ENCODE data around the gene PINLYP.
"Not testable (repeated sequence)": the region's sequence is repeated elsewhere in the genome, so short reads cannot be mapped to it uniquely, and the experiment has no call there.

Gene PINLYP

DNA sequence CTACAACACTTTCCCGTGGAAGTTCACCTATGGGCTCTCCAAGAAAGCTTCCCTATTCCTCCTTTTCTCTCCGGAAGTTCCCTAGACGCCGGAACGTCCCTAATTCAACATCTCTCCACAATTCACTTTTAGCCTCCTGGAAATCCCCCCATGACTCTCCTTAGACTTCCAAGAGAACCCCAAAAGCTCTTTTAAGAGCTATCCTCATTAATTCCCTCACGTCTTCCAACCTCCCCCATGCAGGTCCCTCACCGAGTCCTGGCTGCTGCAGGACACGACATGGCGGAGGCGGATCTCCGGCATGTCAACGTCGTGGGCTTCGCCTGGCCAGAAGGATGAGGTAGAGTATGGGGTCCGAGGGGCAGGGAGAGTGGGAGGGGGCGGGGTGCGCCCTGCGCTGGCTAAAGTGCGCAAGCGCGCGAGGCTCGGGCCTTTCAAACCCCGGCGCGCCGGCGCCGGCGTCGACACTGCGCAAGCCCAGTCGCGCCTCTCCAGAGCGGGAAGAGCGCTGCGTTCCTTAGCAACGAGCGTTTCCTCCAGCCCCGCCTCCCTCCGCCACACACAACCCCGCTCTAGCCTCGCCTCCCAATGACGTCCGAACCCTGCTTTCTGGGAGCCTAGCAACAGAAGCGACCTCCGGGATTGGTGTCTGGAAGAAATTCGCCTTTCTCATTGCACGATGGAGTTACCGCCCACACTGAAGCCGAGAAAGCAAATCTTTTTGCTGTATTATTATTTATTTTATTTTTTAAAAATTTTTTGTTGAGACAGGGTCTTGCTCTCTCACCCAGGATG, at the start of gene PINLYP, which contains the start of gene XRCC1:
Gene PINLYP, plus strand, starts transcription at position 646 of the 795 bp plus-strand sequence. CDS start 1,391 bp downstream, outside the sequence.
Gene XRCC1, minus strand, starts transcription at position 372 of the 795 bp plus-strand sequence. Its CDS starts 69 bp downstream, at position 303.
- DNase-seq = peak; percentile 99

DNA sequence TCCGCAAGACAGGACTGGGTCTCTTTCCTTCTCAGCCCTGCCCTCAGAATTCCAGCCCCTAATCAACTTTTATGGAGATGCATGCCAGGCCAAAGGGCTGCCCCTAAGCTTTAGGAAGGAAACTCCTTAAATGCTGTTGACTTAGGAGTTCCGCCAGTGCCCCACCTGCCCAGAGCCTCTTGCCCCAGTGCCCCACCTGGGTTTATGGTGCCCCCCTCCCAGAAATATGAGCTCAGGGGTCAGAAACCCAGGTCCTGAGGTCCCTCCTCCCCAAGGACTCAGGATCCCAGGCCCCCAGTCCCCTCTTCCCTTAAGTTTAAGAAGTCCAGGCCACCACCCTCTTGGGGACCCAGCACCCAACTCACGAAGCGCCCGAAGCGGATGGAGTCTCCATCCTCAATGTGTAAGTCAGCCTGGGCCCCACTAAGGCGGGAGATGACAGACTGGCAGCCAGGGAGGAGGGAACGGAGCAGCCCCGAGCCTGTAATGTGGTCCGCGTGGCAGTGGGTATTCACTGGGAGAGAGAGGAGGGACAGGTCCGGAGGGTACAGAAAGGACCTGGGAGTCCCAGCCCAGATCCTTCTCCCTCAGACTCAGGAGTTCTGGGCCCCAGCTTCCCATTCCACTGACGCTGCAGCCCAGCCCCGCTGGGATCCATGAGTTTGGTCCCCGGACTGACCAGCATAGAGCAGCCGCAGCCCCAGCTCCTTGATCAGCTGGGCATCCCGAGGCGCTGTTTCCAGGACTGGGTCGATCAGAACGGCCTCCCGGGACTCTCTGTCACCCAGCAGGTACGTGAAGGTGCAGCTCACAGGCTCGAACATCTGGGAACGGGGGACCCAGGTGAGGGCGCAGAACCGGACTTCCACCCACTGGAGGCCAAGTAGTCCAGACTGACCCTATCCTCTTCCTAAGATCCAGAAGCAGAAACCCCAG, 49.5 kb upstream of the PINLYP start:
- peak; percentile 7 for DNase-seq

DNA sequence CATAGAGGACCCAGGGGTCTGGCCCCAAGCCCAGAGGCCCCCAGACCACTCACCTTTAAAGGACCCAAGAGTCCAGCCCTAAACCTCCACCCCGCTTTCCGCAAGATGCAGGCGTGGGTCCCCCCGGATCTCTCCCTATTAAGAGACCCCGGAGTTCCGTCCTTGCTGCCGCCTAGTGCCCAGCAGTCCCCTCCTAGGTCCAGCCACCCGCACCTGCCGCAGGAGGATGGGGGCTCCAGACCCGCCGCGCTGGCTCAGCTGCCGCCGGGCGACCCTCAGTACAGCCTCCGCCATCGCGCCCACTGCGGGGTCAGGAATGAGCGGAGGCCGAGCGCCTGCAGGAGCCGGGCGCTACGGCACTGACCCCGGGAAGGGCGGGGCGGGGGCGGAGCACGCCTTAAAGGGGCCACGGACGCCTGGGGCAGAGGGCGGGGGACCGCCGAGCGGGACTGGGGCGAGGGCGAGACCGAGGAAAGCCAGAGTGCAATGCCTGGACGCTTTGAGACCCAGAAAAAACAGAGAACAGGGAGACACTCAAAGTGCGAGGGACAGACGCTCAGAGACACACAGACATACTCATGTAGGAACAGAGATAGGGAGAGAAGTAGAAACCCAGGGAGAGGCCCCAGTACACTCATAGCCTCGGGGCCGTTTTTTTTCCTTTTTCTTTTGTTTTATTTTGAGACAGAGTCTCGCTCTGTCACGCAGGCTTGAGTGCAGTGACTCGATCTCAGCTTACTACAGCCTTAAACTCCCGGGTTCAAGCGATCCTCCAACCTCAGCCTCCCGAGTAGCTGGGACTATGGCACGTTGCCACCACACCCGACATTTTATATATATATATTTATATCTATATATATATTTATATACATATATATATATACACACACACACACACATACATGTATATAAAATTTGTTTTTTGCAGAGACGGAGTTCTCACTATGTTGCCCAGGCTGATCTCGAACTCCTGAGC, 48.4 kb upstream of the PINLYP start, which contains the start of gene ETHE1:
Gene ETHE1, minus strand, starts transcription at position 318 of the 976 bp plus-strand sequence. Its CDS starts 24 bp downstream, at position 294.
- DNase-seq = peak; percentile 54

DNA sequence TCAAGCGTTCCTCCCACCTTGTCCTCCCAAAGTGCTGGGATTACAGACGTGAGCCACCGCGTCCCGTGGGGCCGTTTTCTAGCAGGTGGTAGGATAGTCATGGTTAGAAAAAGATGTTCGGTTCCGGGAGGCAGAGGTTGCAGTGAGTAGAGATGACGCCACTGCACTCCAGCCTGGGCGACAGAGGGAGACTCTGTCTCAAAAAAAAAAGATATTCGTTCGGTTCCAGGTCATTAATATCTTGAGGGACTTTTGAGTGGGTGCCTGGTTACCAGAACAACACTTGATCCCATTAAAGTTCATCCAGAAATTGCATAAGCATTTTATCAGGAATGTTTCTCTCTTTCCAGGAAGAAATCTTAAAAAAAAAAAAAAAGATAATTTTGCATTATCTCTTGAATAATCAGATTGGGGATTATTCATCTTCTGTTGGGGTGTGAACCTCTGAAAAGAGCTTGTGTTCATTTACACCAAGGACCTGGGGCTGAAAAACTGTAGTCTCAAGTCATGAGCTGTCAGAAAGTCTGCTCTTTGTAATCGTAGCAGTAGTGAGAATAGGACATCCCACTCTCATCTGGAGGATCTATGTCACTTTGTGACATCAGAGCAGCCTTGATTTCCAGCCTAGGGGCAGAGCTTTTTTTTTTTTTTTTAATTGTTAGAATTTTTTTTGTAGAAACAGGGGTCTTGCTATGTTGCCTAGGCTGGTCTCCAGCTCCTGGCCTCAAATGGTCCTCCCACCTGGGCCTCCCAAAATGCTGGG, 47.6 kb upstream of the PINLYP start:
- no peak for DNase-seq

DNA sequence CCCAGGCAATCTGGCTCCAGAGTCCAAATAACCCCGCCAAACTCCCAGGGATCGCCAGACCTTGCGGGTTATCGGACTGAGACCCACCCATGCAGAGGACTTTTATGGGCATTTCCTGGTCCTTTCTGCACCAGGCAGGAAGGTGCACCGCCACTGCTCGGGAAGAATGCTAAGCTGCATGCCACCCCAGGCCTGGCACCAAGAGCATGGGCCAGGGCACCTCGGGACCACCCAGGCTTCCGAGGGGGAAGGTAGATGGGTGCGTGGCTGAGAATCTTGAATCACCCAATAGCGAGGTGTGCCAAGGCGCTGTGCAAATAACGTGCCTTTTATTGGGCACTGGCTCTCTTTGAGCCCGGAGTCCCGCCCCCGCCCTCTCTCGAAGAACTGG, 43.0 kb upstream of the PINLYP start:
- no peak for DNase-seq

DNA sequence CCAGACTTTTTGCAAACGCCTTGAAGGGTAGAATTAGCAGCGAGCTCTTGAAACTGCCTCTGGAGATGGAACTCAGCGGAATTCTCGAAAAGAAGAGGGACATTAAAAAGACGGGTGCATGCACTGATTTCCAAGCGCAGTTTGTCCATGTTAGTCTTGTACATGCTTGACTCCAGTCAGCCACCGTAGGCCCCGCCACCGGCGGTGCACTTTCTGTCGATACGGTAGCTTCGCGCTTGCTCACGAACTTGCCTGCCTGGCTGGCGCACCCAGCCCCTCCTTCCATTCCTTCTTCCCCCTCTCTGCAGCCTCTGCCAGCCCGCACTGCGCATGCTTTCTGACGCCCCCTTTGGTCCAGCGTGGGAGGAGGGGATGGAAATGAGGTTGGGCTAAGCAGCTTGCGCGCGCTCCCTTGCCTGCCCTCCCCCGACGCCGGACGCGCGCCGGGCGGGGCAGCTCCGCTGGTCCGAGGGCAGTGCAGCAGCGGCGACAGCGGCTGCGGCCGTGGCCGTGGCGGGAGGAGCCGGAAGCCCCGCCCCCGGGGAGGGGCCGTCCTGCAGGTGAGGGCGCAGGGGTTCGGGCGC, 42.5 kb upstream of the PINLYP start, which contains the start of gene ZNF575:
Gene ZNF575, plus strand, starts transcription at position 227 of the 584 bp plus-strand sequence. CDS start 1,235 bp downstream, outside the sequence.
- DNase-seq = peak; percentile 93

DNA sequence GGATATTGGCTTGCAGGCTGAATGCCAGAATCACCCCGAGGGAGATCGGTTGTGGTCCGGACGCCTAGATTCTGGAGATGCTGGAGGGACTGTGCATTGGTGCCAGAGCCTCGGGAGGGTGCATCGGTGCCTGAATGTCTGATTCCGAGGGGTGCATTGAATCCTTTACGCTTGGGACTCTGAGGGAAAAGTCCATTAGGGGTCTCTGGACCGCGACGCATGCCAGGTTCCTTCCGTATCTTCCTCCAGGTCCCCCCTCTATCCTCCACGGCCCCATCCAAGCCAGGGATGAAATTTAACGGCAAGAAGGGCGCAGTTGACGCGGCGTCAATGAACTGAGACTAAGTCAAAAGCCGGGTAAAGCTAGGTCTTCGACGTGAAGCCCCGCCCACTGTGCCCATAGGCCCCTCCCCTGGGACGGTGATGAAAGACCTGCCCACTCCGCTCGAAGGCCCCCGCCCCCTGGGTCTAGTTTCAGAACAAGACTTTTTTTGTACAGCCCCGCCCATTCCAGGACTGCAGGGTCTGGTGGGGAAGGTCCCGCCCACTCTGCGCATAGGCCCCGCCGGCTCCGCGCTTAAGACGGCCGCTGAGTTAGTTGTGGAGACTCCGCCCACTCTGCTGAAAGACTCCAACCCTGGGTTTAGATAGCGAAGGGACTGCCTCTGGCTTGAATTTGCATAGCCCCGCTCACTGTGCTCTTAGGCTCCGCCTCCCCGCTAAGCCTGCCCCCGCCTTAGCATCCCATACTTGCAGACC, 41.9 kb upstream of the PINLYP start:
- peak; percentile 98 for DNase-seq

DNA sequence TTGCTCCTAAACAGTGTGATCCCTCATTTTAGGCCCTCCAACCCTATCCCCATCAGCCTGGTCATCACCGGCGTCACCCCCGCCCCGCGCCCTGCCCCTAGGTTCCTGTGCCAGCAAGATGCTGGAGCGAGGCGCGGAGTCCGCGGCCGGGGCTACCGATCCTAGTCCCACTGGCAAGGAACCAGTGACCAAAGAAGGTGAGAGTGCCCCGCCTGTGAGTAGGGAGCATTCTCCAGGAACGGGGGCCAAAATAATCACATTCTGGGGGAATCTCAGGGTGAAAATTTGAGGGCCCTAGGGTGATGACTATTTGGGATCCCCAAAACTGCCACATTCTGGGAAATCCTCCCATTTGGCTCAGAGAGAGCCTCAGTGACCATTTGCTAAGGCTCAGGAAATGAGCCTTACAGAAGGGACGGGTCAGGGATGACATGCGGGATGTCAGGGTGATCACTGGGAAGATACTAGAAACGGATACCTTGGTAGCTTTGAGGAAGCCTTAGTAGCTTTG, 41.2 kb upstream of the PINLYP start:
- no peak for DNase-seq

DNA sequence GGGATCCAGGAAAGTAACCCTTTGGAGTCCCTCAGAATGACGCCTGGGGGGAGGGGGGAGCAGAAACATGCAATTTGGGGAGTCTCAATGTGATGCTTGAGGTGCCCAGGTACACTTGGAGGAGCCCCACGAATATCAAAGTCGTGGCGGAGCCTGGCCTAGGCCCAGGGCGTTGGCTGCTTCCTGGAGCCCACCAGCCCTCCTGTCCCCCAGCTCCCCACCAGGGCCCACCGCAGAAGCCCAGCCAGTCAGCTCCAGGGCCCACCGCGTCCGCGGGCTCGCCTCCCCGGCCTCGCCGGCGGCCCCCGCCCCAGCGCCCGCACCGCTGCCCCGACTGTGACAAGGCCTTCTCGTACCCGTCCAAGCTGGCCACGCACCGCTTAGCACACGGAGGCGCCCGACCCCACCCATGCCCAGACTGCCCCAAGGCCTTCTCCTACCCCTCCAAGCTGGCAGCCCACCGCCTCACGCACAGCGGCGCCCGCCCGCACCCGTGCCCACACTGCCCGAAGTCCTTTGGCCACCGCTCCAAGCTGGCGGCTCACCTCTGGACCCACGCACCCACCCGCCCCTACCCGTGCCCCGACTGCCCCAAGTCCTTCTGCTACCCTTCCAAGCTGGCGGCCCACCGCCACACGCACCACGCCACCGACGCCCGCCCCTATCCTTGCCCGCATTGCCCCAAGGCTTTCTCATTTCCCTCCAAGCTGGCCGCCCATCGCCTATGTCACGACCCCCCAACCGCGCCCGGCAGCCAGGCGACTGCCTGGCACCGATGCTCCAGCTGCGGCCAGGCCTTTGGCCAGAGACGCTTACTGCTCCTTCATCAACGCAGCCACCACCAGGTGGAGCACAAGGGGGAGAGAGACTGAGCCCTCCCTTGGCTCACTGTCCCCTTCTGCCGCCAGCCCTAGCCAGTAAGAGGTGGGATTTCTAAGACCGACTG, 40.5 kb upstream of the PINLYP start:
- DNase-seq = no peak

DNA sequence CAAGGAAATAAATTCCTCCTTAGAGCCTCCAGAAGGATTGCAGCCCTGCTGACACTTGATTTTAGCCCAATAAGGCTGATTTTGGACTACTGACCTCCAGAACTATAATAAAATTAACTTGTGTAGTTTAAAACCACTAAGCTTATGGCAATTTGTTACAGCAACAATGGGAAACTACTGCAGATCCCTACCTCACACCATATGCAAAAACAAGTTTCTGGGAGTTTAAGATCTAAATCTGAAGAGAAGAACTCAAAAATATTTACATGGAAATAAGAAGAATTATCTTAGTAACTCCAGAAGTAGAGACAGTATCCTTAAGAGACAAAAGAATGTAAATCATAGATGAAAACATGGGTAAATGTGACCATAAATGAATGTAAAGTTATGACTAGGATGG, 36.7 kb upstream of the PINLYP start:
- no peak for DNase-seq

DNA sequence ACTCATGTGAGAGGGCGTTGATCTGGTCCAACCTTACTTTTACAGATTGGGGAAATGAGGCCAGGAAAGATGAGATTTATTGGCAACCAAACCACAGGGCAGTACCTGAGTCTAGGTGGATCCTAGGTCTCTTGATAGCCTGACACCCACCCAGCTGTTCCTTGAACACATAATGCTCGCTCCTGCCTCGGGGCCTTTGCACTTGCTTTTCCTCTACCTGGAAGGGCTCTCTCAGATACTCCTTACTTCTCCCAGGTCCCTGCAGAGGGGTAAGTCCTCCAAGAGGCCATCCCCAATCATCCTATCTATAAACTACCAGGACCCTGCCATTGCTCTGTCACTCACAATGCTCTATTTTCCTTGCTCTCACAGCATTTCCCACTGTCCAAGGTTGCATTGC, 35.2 kb upstream of the PINLYP start:
- DNase-seq = no peak

DNA sequence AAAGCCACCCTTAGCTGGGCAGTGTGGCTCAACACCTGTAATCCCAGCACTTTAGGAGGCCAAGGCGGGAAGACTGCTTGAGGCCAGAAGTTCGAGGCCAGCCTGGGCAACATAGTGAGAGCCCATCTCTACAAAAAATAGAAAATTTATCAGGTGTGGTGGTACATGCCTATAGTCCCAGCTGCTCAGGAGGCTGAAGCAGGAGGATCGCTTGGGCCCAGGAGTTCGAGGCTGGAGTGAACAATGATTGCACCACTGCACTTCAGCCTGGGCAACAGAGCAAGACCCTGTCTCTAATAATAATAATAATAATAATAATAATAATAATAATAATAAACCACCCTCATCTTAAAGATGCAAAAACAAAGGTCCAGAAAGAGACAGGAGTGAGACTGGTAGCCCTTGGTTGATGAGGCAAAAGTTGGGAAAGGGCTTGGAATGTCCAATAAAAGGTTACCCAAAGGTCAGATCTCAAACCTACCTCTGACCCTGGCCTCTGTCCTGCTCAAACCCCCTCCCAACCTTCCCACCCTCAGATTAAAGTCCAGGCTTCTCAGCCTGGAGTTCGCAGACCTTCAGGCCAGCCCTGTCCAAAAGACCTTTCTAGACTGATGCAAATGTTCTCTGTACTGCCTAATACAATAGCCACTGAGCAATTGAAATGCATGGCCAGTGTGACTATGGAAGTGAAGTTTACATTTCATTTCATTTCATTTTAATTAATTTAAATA, 33.5 kb upstream of the PINLYP start:
- no peak for DNase-seq

DNA sequence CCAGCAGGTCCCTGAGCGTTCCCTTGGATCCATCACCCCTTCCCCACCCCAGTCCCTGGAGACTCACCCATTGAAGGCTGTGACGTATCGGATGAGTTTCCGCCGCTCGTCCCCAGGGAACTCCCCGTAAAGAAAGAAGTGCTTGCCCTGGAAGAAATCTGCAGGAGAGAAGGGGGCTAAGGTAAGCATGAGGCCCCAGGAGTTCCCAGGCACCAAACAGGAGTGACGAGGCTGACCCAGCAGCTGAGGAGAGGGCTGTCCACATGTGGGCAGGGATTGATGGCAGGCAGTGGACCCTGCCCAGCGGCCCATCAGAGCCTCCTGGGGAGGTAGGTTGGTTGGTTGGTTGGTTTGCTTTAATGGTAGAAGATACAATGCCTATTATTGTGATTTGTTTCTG, 31.5 kb upstream of the PINLYP start:
- DNase-seq = no peak

DNA sequence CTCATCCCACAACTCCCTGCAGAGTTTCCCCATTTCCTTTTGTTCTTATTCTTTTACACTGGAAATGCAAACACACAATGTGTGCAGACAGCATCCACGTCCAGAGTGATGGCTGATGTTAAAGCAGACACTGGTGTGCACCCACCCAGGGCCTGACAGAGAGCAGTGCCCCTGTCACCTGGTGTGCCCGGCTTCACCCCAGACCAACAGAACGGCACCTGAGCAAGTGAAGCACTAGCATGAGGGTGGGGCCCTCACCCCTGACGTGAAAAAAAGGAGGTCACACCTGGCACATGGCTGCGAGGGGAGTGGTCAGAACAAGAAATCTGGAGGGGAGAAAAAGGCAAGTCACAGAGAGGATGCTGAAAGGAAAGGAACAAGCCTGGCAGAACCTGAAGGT, 30.3 kb upstream of the PINLYP start:
- no peak for DNase-seq

DNA sequence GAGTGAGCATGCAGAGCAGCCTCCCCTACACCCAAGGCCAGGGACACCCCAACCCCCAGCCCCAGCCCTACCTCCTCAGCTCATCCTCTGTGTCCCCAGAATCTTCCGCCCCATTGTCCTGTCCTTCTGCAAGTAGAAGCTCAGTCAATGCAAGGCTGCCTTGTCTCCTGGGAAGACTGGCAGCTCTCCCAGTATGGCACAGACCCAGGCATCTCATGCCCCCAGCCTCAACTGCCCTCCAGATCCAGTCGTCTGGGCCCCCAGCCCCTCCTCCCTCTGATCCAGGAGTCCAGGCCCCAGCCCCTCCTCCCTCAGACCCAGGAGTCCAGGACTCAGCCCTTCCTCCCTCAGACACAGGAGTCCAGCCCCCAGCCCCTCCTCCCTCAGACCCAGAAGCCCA, 29.6 kb upstream of the PINLYP start:
- DNase-seq = no peak

DNA sequence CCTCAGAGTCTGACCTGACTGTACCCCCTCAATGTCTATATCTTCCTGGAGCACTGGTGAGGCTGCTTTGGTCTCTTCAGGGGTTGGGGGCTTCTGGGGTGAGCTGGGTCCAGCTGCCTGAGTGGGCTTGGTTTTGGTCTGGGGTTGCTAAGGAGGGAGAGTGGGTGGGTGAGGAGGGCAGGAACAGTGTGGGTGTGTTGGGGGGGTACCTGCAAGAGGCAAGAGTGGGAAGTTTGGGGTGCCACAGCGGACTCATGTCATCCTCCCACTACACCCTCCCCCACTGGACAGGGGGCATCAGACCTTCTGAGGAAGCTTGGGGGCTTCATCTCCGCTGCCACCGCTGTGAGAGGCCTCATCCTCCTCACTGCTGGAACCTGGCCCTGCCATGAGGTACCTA, 29.0 kb upstream of the PINLYP start:
- DNase-seq = no peak

DNA sequence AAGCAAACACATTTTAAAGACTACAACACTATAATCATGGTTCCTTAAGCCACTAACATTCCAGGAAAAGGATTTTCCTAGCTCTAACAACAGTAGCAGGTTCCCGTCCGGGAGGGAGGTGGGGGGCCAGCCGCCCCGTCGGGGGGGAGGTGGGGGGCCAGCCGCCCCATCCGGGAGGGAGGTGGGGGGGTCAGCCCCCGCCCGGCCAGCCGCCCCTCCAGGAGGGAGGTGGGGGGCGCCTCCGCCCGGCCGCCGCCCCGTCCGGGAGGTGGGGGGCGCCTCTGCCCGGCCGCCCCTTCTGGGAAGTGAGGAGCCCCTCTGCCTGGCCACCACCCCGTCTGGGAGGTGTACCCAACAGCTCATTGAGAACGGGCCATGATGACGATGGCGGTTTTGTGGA, 27.7 kb upstream of the PINLYP start:
- not testable (repeated sequence) for DNase-seq

DNA sequence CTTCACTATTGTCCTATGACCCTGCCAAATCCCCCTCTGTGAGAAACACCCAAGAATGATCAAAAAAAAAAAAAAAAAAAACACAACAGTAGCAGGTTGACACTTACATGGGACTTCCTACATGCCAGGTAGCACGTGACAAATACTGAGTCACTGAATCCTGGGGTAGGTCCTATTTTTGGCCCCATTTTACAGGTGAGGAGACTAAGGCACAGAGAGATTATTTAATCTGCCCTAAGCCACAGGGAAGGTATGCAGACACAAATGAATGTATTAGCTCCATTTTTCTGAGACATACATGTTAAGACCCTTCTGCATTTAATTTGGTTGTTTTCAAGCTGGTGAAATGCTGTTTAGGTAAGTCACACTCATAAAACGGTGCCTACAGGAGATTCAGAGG, 26.9 kb upstream of the PINLYP start:
- no peak for DNase-seq

All from NCI-H526 treated with DMSO at 0.1 percent for 48 hours (cell line).